Heart right ventricle (tissue), 16 donors: Measurements from ENCODE around the gene RNASE3. TPM values are rescaled to one million over a fixed set of nuclear protein-coding genes. Genes with fewer than 3 reads are reported as not detected.

Source experiments
- ATAC-seq, 8 donors: fragments of 200-7000 bp; cut with Tn5 transposase; one replicate each; pipeline ENCODE4 v1.9.1; 2020; ENCODE audit warnings: mild to moderate bottlenecking in 8 of 8, moderate library complexity in 8 of 8, moderate number of reproducible peaks in 1 of 8
- DNase-seq, 2 donors: peaks; one replicate each; pipeline ENCODE4 v3.0.0-alpha.2; 2020
- H3K27ac ChIP-seq, 10 donors: fragments of 200-600 bp; sonication (generic) in 2 of 10; one replicate each; pipeline versions ENCODE4 v1.5.0 to v1.8.0; 2020 to 2022; ENCODE audit warnings: mild to moderate bottlenecking in 3 of 10
- H3K27me3 ChIP-seq, 7 donors: fragments of 200-600 bp; one replicate each; pipeline ENCODE4 v1.8.0; 2021 to 2022; ENCODE audit warnings: mild to moderate bottlenecking in 2 of 7
- H3K36me3 ChIP-seq, 9 donors: fragments of 200-600 bp; sonication (generic) in 1 of 9; one replicate each; pipeline versions ENCODE4 v1.5.0 to v1.8.0; 2020 to 2022; ENCODE audit warnings: mild to moderate bottlenecking in 2 of 9
- H3K4me1 ChIP-seq, 9 donors: fragments of 200-600 bp; sonication (generic) in 1 of 9; one replicate each; pipeline versions ENCODE4 v1.5.0 to v1.8.0; 2020 to 2022; ENCODE audit warnings: mild to moderate bottlenecking in 4 of 9
- H3K4me3 ChIP-seq, 10 donors: fragments of 200-600 bp; sonication (generic) in 2 of 10; one replicate each; pipeline versions ENCODE4 v1.5.0 to v1.8.0; 2020 to 2022; ENCODE audit warnings: mild to moderate bottlenecking in 7 of 10, moderate library complexity in 2 of 10
- H3K9me3 ChIP-seq, 11 donors: fragments of 200-600 bp in 10 of 11; sonication (generic) in 2 of 11; one replicate each; pipeline versions ENCODE4 v1.5.0 to v1.8.0; 2013 to 2022; ENCODE audit warnings: mild to moderate bottlenecking in 2 of 11, control low read depth in 1 of 11, moderate library complexity in 1 of 11
- CTCF ChIP-seq, 9 donors: fragments of 200-600 bp; sonication (generic) in 2 of 9; IDR thresholded peaks; one replicate each; pipeline versions ENCODE4 v1.5.0 to v1.8.0; 2021 to 2022; ENCODE audit warnings: antibody characterized with exemption in 9 of 9, mild to moderate bottlenecking in 5 of 9, moderate library complexity in 1 of 9
- WGBS, 2 donors: extraction: QIAGEN DNeasy Blood & Tissue Kit; methylation state at CpG; one replicate each; pipeline ENCODE4 v1.1.7; 2013; ENCODE audit warnings: inconsistent platforms in 1 of 2; 5-methylcytosine and 5-hydroxymethylcytosine counted together
- intact Hi-C, 10 donors: fragments of 100-400 bp; cut with DNase I; formaldehyde crosslinking; loops; one replicate each; pipeline versions ENCODE4 v1.11.1 to v1.14.2; 2022
- polyA plus RNA-seq, 2 donors: library from polyadenylated mRNA; stranded (reverse); fragments of 200-250 nt; gene quantifications; one replicate each; pipeline ENCODE4 v1.2.3, GENCODE V29; 2013
- total RNA-seq, 10 donors: library from RNA; stranded (reverse); fragmentation: NEBNext Ultra II Directional in 3 of 10; extraction: Animal tissue kit (Norgen Biotek cat#: 25700) in 3 of 10; gene quantifications; one replicate each; pipeline versions ENCODE4 v1.2.1 to v1.2.4, GENCODE V29; 2021 to 2023
- donor health status: Arrhythmogenic right ventricular cardiomyopathy.
- donor health status: ischemic (EF 13 %, LVEDD 7.1; RV severe dilation, severe dysfunction).
- donor health status: healthy with polysubstance abuse.
- donor health status: DM: no; HTN: yes; CAD: no.
- donor health status: DM: no; HTN: no; CAD: no.
- donor health status: ischemic (EF 25% LVEDD 6.9; RV normal size, moderate dysfunction).
- donor health status: ischemic (EF 25% LVEDD 5.7; RV mildly dilated, moderate dysfunction).
- donor health status: healthy.
- donor health status: DM: yes; HTN: yes; CAD: no.
- donor health status: Ischemic cardiomyopathy.
- donor health status: ischemic (EF 35%, LVEDD 5.7; RV mildly dilated, moderate dysfunction).
- donor health status: nonischemic (EF 11% LVEDD 7.7; RV severe dilation, severe dysfunction).
- donor health status: DM: yes; HTN: yes; CAD: no.
- donor health status: PGD.
- donor health status: ischemic (EF 29% LVEDD 5.4; RV normal size, mild dysfunction).
- donor health status: nonischemic (EF 23%, LVEDD 6.1; RV moderate dilation, normal function).

RNASE3 gene
- total and polyA plus RNA-seq, 12 donors, result 0.06 TPM; not detected in 11

- peak; percentile 5 to 65 (median 43) for TF ChIP-seq CTCF (IDR thresholded peaks at IDR 0.05)
- no peak overlapping the region for H3K27ac ChIP-seq
- no peak overlapping the region for H3K4me3 ChIP-seq
- DNase-seq (peak; percentile 5 to 46), ATAC-seq (no peak)
- 15 to 23% methylated on average over 17 to 18 of the region's 18 CpGs for WGBS, 2 donors
- H3K27me3 ChIP-seq, result peaks cover 0 to 17% (median 0%) of the 10 kb centered on the region in 7 donors
- no peaks in the 10 kb centered on the region for H3K4me1 ChIP-seq
- H3K9me3 ChIP-seq, result no peaks in the 10 kb centered on the region
- H3K36me3 ChIP-seq, result no peaks in the 10 kb centered on the region
- intact Hi-C loops, result no loop called here
Observed at GRCh38 chr14:20934148-20934762, 43.1 kb downstream of the RNASE3 start.

GRCh38 chr14:20935303-20935984 is 44.3 kb downstream of the RNASE3 start:
- intact Hi-C loops, result loop anchor here in 1 of 10 donors (5.0 kb wide), 1 partner anchor 43 kb away; the partner anchor contains the start of gene RNASE3
- no peaks in the 10 kb centered on the region for H3K36me3 ChIP-seq
- ATAC-seq (no peak), DNase-seq (no peak)
- no peaks in the 10 kb centered on the region for H3K4me1 ChIP-seq
- no peaks in the 10 kb centered on the region for H3K9me3 ChIP-seq
- no peak overlapping the region for H3K4me3 ChIP-seq
- H3K27me3 ChIP-seq, result peaks cover 0 to 13% (median 0%) of the 10 kb centered on the region in 7 donors
- WGBS, 2 donors, result 77 to 80% methylated on average over 5 of the region's 5 CpGs
- TF ChIP-seq CTCF (IDR thresholded peaks at IDR 0.05), result no peak
- H3K27ac ChIP-seq, result no peak overlapping the region

Other genes with a start within 250 kb of the RNASE3 start
- not detected for gene OR6S1, start 249.7 kb upstream of the RNASE3 start, total RNA-seq
- not detected for gene OR6S1, start 249.7 kb upstream of the RNASE3 start, polyA plus RNA-seq
- 10 to 100 TPM in 2 of 10 donors, 1 to 10 TPM in 8; 2.3 to 13.6 (median 4.4) TPM for gene RNASE4, start 206.8 kb upstream of the RNASE3 start, total RNA-seq
- gene RNASE4, start 206.8 kb upstream of the RNASE3 start, polyA plus RNA-seq, result 10 to 100 TPM; 11.2 to 16.2 TPM
- gene ANG, start 202.6 kb upstream of the RNASE3 start, total RNA-seq, result 1 to 10 TPM in 9 of 10 donors, under 1 TPM in 1; 0.79 to 4.1 (median 2.2) TPM
- gene ANG, start 202.6 kb upstream of the RNASE3 start, polyA plus RNA-seq, result 1 to 10 TPM; 5.4 to 7.0 TPM
- not detected for gene EDDM3A, start 145.5 kb upstream of the RNASE3 start, total RNA-seq
- gene EDDM3A, start 145.5 kb upstream of the RNASE3 start, polyA plus RNA-seq, result not detected
- not detected for gene EDDM3B, start 123.0 kb upstream of the RNASE3 start, total RNA-seq
- gene EDDM3B, start 123.0 kb upstream of the RNASE3 start, polyA plus RNA-seq, result not detected
- 10 to 100 TPM in 2 of 10 donors, 1 to 10 TPM in 8; 1.3 to 18.2 (median 2.4) TPM for gene RNASE6, start 110.1 kb upstream of the RNASE3 start, total RNA-seq
- 1 to 10 TPM; 2.0 to 6.8 TPM for gene RNASE6, start 110.1 kb upstream of the RNASE3 start, polyA plus RNA-seq
- 100 to 1,000 TPM in 9 of 10 donors, 10 to 100 TPM in 1; 92.1 to 490 (median 166) TPM for gene RNASE1, start 88.5 kb upstream of the RNASE3 start, total RNA-seq
- 100 to 1,000 TPM; 342 to 373 TPM for gene RNASE1, start 88.5 kb upstream of the RNASE3 start, polyA plus RNA-seq
- 1 to 10 TPM in 4 of 10 donors, not detected in 6; 1.2 to 7.8 (median 4.4) TPM for gene RNASE2, start 64.1 kb downstream of the RNASE3 start, total RNA-seq
- gene RNASE2, start 64.1 kb downstream of the RNASE3 start, polyA plus RNA-seq, result 1 to 10 TPM; 2.9 to 4.4 TPM
- 10 to 100 TPM; 28.8 to 56.4 (median 38.3) TPM for gene METTL17, start 98.6 kb downstream of the RNASE3 start, total RNA-seq
- 10 to 100 TPM; 50.2 to 79.3 TPM for gene METTL17, start 98.6 kb downstream of the RNASE3 start, polyA plus RNA-seq
- gene SLC39A2, start 107.9 kb downstream of the RNASE3 start, total RNA-seq, result not detected
- gene SLC39A2, start 107.9 kb downstream of the RNASE3 start, polyA plus RNA-seq, result not detected
- gene NDRG2, start 133.7 kb downstream of the RNASE3 start, total RNA-seq, result 100 to 1,000 TPM; 242 to 420 (median 299) TPM
- gene NDRG2, start 133.7 kb downstream of the RNASE3 start, polyA plus RNA-seq, result 100 to 1,000 TPM; 286 to 293 TPM
- gene TPPP2, start 138.8 kb downstream of the RNASE3 start, total RNA-seq, result 1 to 10 TPM in 5 of 10 donors, under 1 TPM in 5; 0.28 to 3.2 (median 0.91) TPM
- 1 to 10 TPM in 1 of 2 donors, under 1 TPM in 1; 0.75 to 1.1 TPM for gene TPPP2, start 138.8 kb downstream of the RNASE3 start, polyA plus RNA-seq
- gene RNASE13, start 143.4 kb downstream of the RNASE3 start, total RNA-seq, result not detected
- not detected for gene RNASE13, start 143.4 kb downstream of the RNASE3 start, polyA plus RNA-seq
- not detected for gene RNASE7, start 151.0 kb downstream of the RNASE3 start, total RNA-seq
- under 1 TPM in 1 of 2 donors, not detected in 1; 0.03 TPM for gene RNASE7, start 151.0 kb downstream of the RNASE3 start, polyA plus RNA-seq
- not detected for gene RNASE8, start 166.4 kb downstream of the RNASE3 start, total RNA-seq
- not detected for gene RNASE8, start 166.4 kb downstream of the RNASE3 start, polyA plus RNA-seq
- 10 to 100 TPM; 14.2 to 24.4 (median 17.5) TPM for gene ARHGEF40, start 178.9 kb downstream of the RNASE3 start, total RNA-seq
- 10 to 100 TPM; 21.1 to 25.2 TPM for gene ARHGEF40, start 178.9 kb downstream of the RNASE3 start, polyA plus RNA-seq
- gene ZNF219, start 207.3 kb downstream of the RNASE3 start, total RNA-seq, result 10 to 100 TPM; 22.1 to 58.4 (median 32.2) TPM
- 10 to 100 TPM; 37.1 to 39.2 TPM for gene ZNF219, start 207.3 kb downstream of the RNASE3 start, polyA plus RNA-seq
- gene TMEM253, start 209.7 kb downstream of the RNASE3 start, total RNA-seq, result under 1 TPM in 9 of 10 donors, not detected in 1; 0.16 to 0.45 (median 0.28) TPM
- 1 to 10 TPM in 1 of 2 donors, under 1 TPM in 1; 0.30 to 1.1 TPM for gene TMEM253, start 209.7 kb downstream of the RNASE3 start, polyA plus RNA-seq